Caco-2 (cell line): ENCODE measurements around the gene TBC1D2. TPM values are rescaled to one million over a fixed set of nuclear protein-coding genes. Genes with fewer than 3 reads are reported as not detected.

Source experiments
- BruUV-seq: library from RNA; stranded (reverse); fragments of 400-500 nt; replicated peaks from 2 replicates; lab custom pipeline; 2021; lab: Mats Ljungman, UMichigan
- CTCF ChIA-PET: fragments of 300-600 bp; sonication (Branson Sonifier 250); formaldehyde crosslinking; loops from one replicate; lab custom pipeline; 2022; ENCODE audit warnings: antibody characterized with exemption; lab: Charles Lee
- POLR2A ChIA-PET: fragments of 300-600 bp; sonication (Branson Sonifier 250); formaldehyde crosslinking; loops from one replicate; lab custom pipeline; 2022; ENCODE audit warnings: antibody characterized with exemption; lab: Charles Lee
- DNase-seq, 2 experiments: peaks; one replicate each; pipeline versions ENCODE4 v3.0.0 to v3.0.0-alpha.2; 2020 to 2022
- H3K27me3 ChIP-seq: replicated peaks from 2 replicates; pipeline ENCODE4 v1.6.0; 2011; ENCODE audit warnings: low read length; ENCODE audit not compliant: control insufficient read depth, insufficient read depth
- H3K36me3 ChIP-seq: 2 replicates; pipeline ENCODE4 v1.5.1; 2011; ENCODE audit warnings: low read length; ENCODE audit not compliant: control insufficient read depth, insufficient read depth
- H3K4me1 ChIP-seq: fragments of 250-450 bp; sonication (Bioruptor Pico); 2 replicates; pipeline ENCODE4 v1.5.1; 2020; ENCODE audit warnings: mild to moderate bottlenecking
- H3K4me3 ChIP-seq: 2 replicates; pipeline ENCODE4 v1.5.1; 2011; ENCODE audit warnings: low read depth, mild to moderate bottlenecking, control low read depth, low read length
- H3K9me3 ChIP-seq: fragments of 250-450 bp; sonication (Bioruptor Pico); 2 replicates; pipeline ENCODE4 v1.5.1; 2020; ENCODE audit warnings: mild to moderate bottlenecking, moderate library complexity
- H3K27ac Mint-ChIP-seq: one replicate; pipeline ENCODE4 v1.8.0; 2022; ENCODE audit warnings: mixed read lengths; ENCODE audit not compliant: unreplicated experiment
- H3K27me3 Mint-ChIP-seq: one replicate; pipeline ENCODE4 v1.8.0; 2022; ENCODE audit warnings: mixed read lengths; ENCODE audit not compliant: insufficient read depth, unreplicated experiment
- H3K36me3 Mint-ChIP-seq: one replicate; pipeline ENCODE4 v1.8.0; 2022; ENCODE audit warnings: mild to moderate bottlenecking, mixed read lengths; ENCODE audit not compliant: insufficient read depth, unreplicated experiment
- H3K4me1 Mint-ChIP-seq: one replicate; pipeline ENCODE4 v1.8.0; 2022; ENCODE audit warnings: low read depth, mixed read lengths; ENCODE audit not compliant: unreplicated experiment
- H3K4me3 Mint-ChIP-seq: one replicate; pipeline ENCODE4 v1.8.0; 2022; ENCODE audit warnings: mild to moderate bottlenecking, moderate library complexity, mixed read lengths; ENCODE audit not compliant: unreplicated experiment
- H3K9me3 Mint-ChIP-seq: one replicate; pipeline ENCODE4 v1.8.0; 2022; ENCODE audit warnings: mixed read lengths; ENCODE audit not compliant: unreplicated experiment
- CTCF ChIP-seq, 2 experiments: fragments of 200-600 bp in 1 of 2; IDR thresholded peaks; 1 replicate in 1 of 2; 2 replicates in 1 of 2; pipeline versions ENCODE4 v1.5.1 to v1.8.0; 2011 to 2022; ENCODE audit warnings: antibody characterized with exemption in 1 of 2, control low read depth in 1 of 2, inconsistent platforms in 1 of 2, low read depth in 1 of 2, low read length in 1 of 2, mild to moderate bottlenecking in 1 of 2, moderate library complexity in 1 of 2; ENCODE audit not compliant: insufficient read depth in 1 of 2, severe bottlenecking in 1 of 2, unreplicated experiment in 1 of 2
- intact Hi-C: fragments of 100-400 bp; cut with micrococcal nuclease; formaldehyde crosslinking; loops from one replicate; pipeline ENCODE4 v1.10.0; 2022; ENCODE audit not compliant: unreplicated experiment
- total RNA-seq: library from RNA; stranded (reverse); gene quantifications from 2 replicates; pipeline ENCODE4 v1.2.3, GENCODE V29; 2022

Gene TBC1D2
- total RNA-seq, 1 experiment from 2014 or later: 8.5 TPM

- Histone ChIP-seq H3K27me3 (no peaks in the 10 kb centered on the region), H3K9me3 (no peaks in the 10 kb centered on the region), H3K4me1 (peaks cover 41% of the 10 kb centered on the region), H3K36me3 (no peaks in the 10 kb centered on the region), H3K4me3 (no peak overlapping the region)
- Mint-ChIP-seq H3K4me3 (no peak overlapping the region), H3K27me3 (no peaks in the 10 kb centered on the region), H3K36me3 (peaks cover 7% of the 10 kb centered on the region), H3K9me3 (no peaks in the 10 kb centered on the region), H3K4me1 (peaks cover 34% of the 10 kb centered on the region), H3K27ac (no peak overlapping the region)
- intact Hi-C loops: no loop called here
- peak in 1 of 2 experiments; percentile 58 for DNase-seq
- CTCF ChIA-PET: no interaction called here
- TF ChIP-seq CTCF (IDR thresholded peaks at IDR 0.05; ENCODE audit: insufficient read depth in 1 of 2, low read depth in 1 of 2, low read length in 1 of 2, severe bottlenecking in 1 of 2, unreplicated experiment in 1 of 2): no peak
- BruUV-seq: no TSS peak
- POLR2A ChIA-PET: no interaction called here
Observed at GRCh38 chr9:98168941-98169488, 86.4 kb downstream of the TBC1D2 start.

GRCh38 chr9:98168153-98168780, 87.2 kb downstream of the TBC1D2 start:
- Mint-ChIP-seq H3K4me3 (no peak overlapping the region), H3K4me1 (peaks cover 42% of the 10 kb centered on the region), H3K27me3 (no peaks in the 10 kb centered on the region), H3K36me3 (peaks cover under 1% of the 10 kb centered on the region), H3K9me3 (no peaks in the 10 kb centered on the region), H3K27ac (no peak overlapping the region)
- peaks cover 45% of the 10 kb centered on the region for H3K4me1 ChIP-seq
- TF ChIP-seq CTCF (IDR thresholded peaks at IDR 0.05; ENCODE audit: insufficient read depth in 1 of 2, low read depth in 1 of 2, low read length in 1 of 2, severe bottlenecking in 1 of 2, unreplicated experiment in 1 of 2): no peak
- DNase-seq: no peak
- no peaks in the 10 kb centered on the region for H3K9me3 ChIP-seq
- intact Hi-C loops: no loop called here
- no peaks in the 10 kb centered on the region for H3K27me3 ChIP-seq
- H3K36me3 ChIP-seq: no peaks in the 10 kb centered on the region
- POLR2A ChIA-PET: no interaction called here
- H3K4me3 ChIP-seq: no peak overlapping the region
- CTCF ChIA-PET: no interaction called here
- BruUV-seq: no TSS peak

GRCh38 chr9:98164912-98165311, 90.5 kb downstream of the TBC1D2 start:
- Mint-ChIP-seq H3K27me3 (no peaks in the 10 kb centered on the region), H3K4me1 (peaks cover 23% of the 10 kb centered on the region), H3K4me3 (no peak overlapping the region), H3K27ac (no peak overlapping the region), H3K9me3 (no peaks in the 10 kb centered on the region), H3K36me3 (peaks cover 5% of the 10 kb centered on the region)
- no peaks in the 10 kb centered on the region for H3K9me3 ChIP-seq
- DNase-seq: no peak
- H3K36me3 ChIP-seq: no peaks in the 10 kb centered on the region
- ChIA-PET POLR2A (no interaction called here), CTCF (no interaction called here)
- H3K27me3 ChIP-seq: no peaks in the 10 kb centered on the region
- no peak overlapping the region for H3K4me3 ChIP-seq
- no peak for TF ChIP-seq CTCF (IDR thresholded peaks at IDR 0.05; ENCODE audit: insufficient read depth in 1 of 2, low read depth in 1 of 2, low read length in 1 of 2, severe bottlenecking in 1 of 2, unreplicated experiment in 1 of 2)
- BruUV-seq: no TSS peak
- H3K4me1 ChIP-seq: peaks cover 21% of the 10 kb centered on the region
- intact Hi-C loops: no loop called here
